ENCODE data around the gene CDH26.

CDH26 gene

DNA sequence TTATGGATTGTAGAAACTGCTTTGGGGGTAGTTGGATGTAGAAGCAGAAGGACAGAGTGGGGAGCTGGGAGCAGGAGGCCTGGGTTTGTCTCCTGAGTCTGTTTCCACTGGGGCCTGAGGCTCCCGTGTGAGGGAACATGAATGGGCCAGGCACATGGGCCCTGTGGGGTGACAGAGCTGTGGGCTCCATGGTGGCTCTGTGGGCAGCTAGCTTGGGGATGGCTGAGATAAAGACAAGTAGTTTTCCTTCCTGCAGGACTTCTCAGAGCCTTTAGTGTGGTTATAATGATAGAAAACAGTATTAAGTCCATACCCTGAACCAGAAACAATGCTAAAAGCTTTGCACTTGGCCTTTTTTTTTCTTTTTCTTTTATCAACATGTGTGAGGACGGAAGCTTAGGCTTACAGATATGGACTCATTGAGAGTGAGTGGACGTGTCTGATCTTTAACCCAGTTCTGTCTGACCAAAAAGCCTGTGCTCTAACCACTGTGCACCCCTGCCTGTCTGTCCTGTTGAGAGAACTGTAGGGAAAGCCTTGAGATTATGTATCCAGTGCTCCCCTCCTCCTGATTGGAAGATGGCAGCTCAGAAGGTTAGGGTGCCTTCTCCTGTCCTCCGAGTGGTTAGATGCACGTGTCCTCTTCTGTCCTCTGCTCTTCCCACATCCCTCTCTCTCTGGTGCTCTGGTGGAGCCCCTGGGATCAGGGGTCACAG, 98.3 kb downstream of the CDH26 start:
- Mint-ChIP-seq H3K27me3 (ENCODE audit: low read depth) (peaks cover 48% of the 10 kb centered on the region), H3K36me3 (ENCODE audit: low read depth) (no peaks in the 10 kb centered on the region), H3K4me1 (peaks cover 42% of the 10 kb centered on the region), H3K4me3 (no peak overlapping the region), H3K27ac (peak overlapping the region in 1 of 3 experiments; percentile 0), H3K9me3 (no peaks in the 10 kb centered on the region)
- TF ChIP-seq, protein P1, sequence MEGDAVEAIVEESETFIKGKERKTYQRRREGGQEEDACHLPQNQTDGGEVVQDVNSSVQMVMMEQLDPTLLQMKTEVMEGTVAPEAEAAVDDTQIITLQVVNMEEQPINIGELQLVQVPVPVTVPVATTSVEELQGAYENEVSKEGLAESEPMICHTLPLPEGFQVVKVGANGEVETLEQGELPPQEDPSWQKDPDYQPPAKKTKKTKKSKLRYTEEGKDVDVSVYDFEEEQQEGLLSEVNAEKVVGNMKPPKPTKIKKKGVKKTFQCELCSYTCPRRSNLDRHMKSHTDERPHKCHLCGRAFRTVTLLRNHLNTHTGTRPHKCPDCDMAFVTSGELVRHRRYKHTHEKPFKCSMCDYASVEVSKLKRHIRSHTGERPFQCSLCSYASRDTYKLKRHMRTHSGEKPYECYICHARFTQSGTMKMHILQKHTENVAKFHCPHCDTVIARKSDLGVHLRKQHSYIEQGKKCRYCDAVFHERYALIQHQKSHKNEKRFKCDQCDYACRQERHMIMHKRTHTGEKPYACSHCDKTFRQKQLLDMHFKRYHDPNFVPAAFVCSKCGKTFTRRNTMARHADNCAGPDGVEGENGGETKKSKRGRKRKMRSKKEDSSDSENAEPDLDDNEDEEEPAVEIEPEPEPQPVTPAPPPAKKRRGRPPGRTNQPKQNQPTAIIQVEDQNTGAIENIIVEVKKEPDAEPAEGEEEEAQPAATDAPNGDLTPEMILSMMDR (IDR thresholded peaks at IDR 0.05; ENCODE audit: unreplicated experiment in 3 of 3) = no peak

DNA sequence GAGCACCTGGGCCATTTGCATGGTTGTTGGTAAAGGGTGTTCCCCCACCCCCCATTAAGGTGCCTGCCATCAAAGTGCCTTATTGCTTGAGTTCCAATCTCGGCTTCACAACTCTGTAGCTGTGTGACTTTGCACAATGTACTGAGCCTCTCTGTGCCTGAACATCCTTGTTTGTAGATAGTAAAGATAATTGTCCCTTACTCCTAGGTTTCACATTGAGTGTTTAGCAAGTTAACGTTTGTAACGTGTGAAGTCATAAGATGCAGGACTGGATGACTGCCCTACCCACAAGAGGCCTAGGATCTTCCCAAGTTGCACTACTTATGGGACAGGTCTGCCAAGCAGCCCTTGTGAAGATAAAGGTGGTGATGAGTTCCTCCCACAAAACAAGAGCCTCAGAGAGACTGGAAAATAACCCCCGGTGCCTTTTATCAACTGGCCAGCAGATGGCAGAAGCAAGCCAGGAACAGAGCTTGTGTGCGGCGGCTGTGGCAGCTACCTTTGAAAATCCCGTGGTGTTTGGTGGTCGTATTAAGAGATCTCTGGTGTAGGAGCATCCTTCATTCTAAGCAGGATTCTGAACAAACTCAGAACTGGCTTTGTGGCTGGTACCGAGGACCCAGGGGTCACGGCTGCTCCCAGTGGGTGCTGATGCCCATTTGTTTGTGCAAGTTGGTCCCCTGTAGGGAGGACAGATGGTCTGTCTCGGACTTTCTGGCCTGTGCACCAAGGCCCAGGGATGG, 99.1 kb downstream of the CDH26 start:
- Mint-ChIP-seq H3K36me3 (ENCODE audit: low read depth) (no peaks in the 10 kb centered on the region), H3K9me3 (no peaks in the 10 kb centered on the region), H3K4me3 (no peak overlapping the region), H3K4me1 (peaks cover 49% of the 10 kb centered on the region), H3K27me3 (ENCODE audit: low read depth) (peaks cover 44% of the 10 kb centered on the region), H3K27ac (peak overlapping the region; percentile 0 to 93 (median 25))
- TF ChIP-seq, protein P1 (IDR thresholded peaks at IDR 0.05; ENCODE audit: unreplicated experiment in 3 of 3) = peak; percentile 85 to 91 (median 86)

DNA sequence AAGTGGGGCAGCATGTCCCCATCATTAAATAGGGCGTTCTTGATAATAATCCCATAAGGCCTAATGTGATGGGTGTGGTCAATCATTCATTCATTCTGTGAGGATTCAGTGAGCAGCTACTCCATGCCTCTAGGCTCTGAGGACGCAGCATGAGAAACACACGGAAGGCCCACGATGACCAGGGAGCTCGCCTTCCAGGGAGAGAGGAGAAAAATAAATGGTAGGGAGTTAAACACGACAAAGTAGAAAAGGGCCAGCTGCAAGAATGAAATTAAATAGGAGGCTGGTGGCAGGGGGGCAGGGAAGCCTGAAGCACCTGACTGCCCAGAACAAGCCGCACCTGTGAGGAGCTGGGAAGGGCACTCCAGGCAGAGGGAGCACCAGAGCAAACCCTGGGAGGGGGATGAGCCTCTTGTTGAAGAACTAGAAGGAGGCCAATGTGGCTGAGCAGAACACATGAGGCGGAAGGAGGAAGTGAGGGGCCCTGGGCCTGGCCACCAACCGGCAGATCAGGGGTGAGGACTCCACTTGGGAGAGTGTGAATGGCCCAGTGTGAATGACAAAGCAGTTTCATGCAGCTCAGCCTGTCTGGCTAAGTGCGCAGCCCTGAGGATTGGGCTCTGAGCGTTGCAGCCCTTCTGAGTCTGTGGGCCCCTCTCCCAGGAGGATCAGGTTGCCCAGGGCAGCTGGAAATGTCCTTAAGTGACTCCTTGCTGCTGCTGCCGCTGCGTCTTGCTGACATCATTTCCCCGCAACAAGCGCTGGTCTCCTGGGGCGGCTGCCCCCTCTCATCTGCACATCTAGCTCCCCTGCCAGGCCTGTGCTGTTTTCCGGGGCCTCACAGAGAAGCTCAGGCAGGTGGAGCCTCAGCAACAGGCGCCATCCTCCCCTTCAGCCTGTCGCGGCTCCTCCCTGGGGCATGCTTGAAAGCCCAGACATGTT, 99.9 kb downstream of the CDH26 start:
- Mint-ChIP-seq H3K9me3 (no peaks in the 10 kb centered on the region), H3K36me3 (ENCODE audit: low read depth) (no peaks in the 10 kb centered on the region), H3K27ac (peak overlapping the region; percentile 0 to 93 (median 25)), H3K27me3 (ENCODE audit: low read depth) (peaks cover 42% of the 10 kb centered on the region), H3K4me1 (peaks cover 53% of the 10 kb centered on the region), H3K4me3 (peak overlapping the region in 1 of 3 experiments; percentile 34)
- TF ChIP-seq, protein P1 (IDR thresholded peaks at IDR 0.05; ENCODE audit: unreplicated experiment in 3 of 3) = no peak

DNA sequence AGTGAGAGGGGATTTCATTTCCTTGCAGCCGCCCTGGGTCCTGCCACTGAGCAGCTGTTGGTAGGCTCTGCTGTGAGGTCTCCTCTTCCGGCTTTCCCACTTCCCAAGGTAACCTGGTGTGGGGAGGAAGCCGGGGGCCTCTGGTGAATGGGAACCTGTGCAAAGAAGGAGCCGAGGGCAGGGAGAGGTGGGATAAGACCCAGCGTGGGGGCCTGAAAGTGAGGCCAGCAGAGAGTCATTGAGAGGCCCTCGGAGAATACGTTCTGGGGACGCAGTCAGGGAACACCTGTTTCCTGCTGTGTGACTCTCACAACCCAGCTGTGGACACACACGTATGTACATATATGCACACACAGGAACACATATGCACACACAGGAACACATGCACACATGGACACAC, 100.7 kb downstream of the CDH26 start:
- Mint-ChIP-seq H3K27ac (peak overlapping the region in 1 of 3 experiments; percentile 93), H3K27me3 (ENCODE audit: low read depth) (peaks cover 38% of the 10 kb centered on the region)

DNA sequence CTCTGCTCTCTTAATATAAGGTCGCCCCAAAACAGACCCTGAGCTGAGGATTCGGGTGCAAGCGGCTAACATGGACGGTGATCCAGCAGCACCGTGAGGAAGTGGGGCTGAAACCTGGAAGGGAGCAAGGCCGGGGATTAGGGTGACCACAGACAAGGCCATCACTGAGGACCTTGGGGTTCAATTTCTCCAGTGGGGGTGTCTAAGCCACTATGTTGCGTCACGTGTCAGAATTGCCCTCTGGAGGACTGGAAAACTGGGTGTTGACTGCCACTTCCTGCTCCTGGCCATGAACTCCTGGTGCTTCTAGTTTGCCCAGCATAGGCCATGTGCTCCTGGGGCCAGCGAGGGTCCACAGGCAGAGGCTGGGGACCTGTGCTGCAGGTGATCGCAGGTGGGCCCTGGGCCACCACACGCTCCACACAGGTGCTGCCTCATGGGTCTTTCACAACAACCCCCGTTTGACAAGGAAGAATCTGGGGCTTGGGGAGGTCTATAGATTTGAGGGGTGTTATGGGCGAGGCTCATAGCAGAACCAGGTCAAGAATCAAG, 101.9 kb downstream of the CDH26 start:
- Mint-ChIP-seq H3K27ac (peak overlapping the region in 2 of 3 experiments; percentile 40 to 53), H3K36me3 (ENCODE audit: low read depth) (no peaks in the 10 kb centered on the region), H3K4me1 (peaks cover 59% of the 10 kb centered on the region), H3K27me3 (ENCODE audit: low read depth) (peaks cover 32% of the 10 kb centered on the region), H3K4me3 (peak overlapping the region in 1 of 3 experiments; percentile 41), H3K9me3 (no peaks in the 10 kb centered on the region)
- TF ChIP-seq, protein P1 (IDR thresholded peaks at IDR 0.05; ENCODE audit: unreplicated experiment in 3 of 3) = no peak

More for the DNA sequence above, 100.7 kb downstream of the CDH26 start:
- Mint-ChIP-seq H3K36me3 (ENCODE audit: low read depth) (no peaks in the 10 kb centered on the region), H3K4me3 (peak overlapping the region in 1 of 3 experiments; percentile 31), H3K4me1 (peaks cover 54% of the 10 kb centered on the region), H3K9me3 (no peaks in the 10 kb centered on the region)
- TF ChIP-seq, protein P1 (IDR thresholded peaks at IDR 0.05; ENCODE audit: unreplicated experiment in 3 of 3) = no peak

Data from nephron (organoid).